Measurements from ENCODE around the gene PLEKHH2. TPM values are rescaled to one million over a fixed set of nuclear protein-coding genes. Genes with fewer than 3 reads are reported as not detected.

The PLEKHH2 gene
- total and polyA plus RNA-seq, 2 of the 13 experiments (the other 11 are each of a cell fraction or from before 2014, with no cell fraction given) = 1.1 to 3.0 TPM

- POLR2A ChIA-PET = no interaction called here
- TF ChIP-seq ZNF619 (CRISPR knock-in tag; IDR thresholded peaks at IDR 0.05) (no peak), RFX5 (IDR thresholded peaks at IDR 0.05; ENCODE audit: low read depth, low read length) (no peak), SUZ12 (IDR thresholded peaks at IDR 0.05; ENCODE audit: low read depth, low read length) (no peak), ZFP41 (CRISPR knock-in tag; IDR thresholded peaks at IDR 0.05; ENCODE audit: borderline replicate concordance) (no peak), CENPT (CRISPR knock-in tag; IDR thresholded peaks at IDR 0.05; ENCODE audit: low read depth) (no peak), ZNF777 (CRISPR knock-in tag; IDR thresholded peaks at IDR 0.05) (no peak), KDM2A (CRISPR knock-in tag; IDR thresholded peaks at IDR 0.05; ENCODE audit: borderline replicate concordance, low read depth) (no peak), ZBTB33 (CRISPR knock-in tag; IDR thresholded peaks at IDR 0.05) (no peak), THRA (CRISPR knock-in tag; IDR thresholded peaks at IDR 0.05; ENCODE audit: borderline replicate concordance) (no peak)
- TF ChIP-seq, protein P1, sequence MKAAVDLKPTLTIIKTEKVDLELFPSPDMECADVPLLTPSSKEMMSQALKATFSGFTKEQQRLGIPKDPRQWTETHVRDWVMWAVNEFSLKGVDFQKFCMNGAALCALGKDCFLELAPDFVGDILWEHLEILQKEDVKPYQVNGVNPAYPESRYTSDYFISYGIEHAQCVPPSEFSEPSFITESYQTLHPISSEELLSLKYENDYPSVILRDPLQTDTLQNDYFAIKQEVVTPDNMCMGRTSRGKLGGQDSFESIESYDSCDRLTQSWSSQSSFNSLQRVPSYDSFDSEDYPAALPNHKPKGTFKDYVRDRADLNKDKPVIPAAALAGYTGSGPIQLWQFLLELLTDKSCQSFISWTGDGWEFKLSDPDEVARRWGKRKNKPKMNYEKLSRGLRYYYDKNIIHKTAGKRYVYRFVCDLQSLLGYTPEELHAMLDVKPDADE (CRISPR knock-in tag; IDR thresholded peaks at IDR 0.05) = no peak
- Histone ChIP-seq H3K9me3 (ENCODE audit: low read length) (no peaks in the 10 kb centered on the region), H3K4me1 (ENCODE audit: insufficient read depth, low read length) (peaks cover 17% of the 10 kb centered on the region), H3K4me3 (replicated peaks in 1 of 3; ENCODE audit: insufficient read depth in 1 of 3, low read depth in 2 of 3, low read length in 3 of 3) (no peak overlapping the region), H3K36me3 (replicated peaks in 1 of 2; ENCODE audit: control insufficient read depth in 1 of 2, insufficient read depth in 2 of 2, low read length in 2 of 2) (no peaks in the 10 kb centered on the region), H3K4me2 (ENCODE audit: low read depth, low read length) (no peak overlapping the region), H4K20me1 (ENCODE audit: insufficient read depth, low read length) (no peaks in the 10 kb centered on the region), H3K27ac (ENCODE audit: extremely low read length, insufficient read depth, low read length) (no peak overlapping the region), H3K79me2 (ENCODE audit: insufficient read depth, low read length) (no peaks in the 10 kb centered on the region), H3K9ac (ENCODE audit: insufficient read depth, low read depth, low read length) (no peak overlapping the region), H2AFZ (ENCODE audit: low read length) (no peak overlapping the region), H3K27me3 (ENCODE audit: control insufficient read depth in 1 of 2, insufficient read depth in 2 of 2, low read length in 2 of 2) (no peaks in the 10 kb centered on the region)
- no peak for ATAC-seq
- no peak for DNase-seq (ENCODE audit: low spot score)
- WGBS (ENCODE audit: low lambda C conversion rate) = 70% methylated on average over 1 of the region's 1 CpG
- CTCF ChIA-PET (ENCODE audit: low intra/inter-chr PET ratio, low total read pairs) = no interaction called here
- no TSS peak for BruUV-seq (replicated peaks)
- intact Hi-C loops (cut with micrococcal nuclease; ENCODE audit: unreplicated experiment) (no loop called here), in situ Hi-C loops (cut with HindIII; ENCODE audit: extremely low pct_ligation_motif_present, low pct_unique_long_range_greater_than_20kb) (no loop called here)
- FAIRE-seq = no peak
Measured at GRCh38 chr2:43796206-43796605, 159.1 kb downstream of the PLEKHH2 start.
